Stimulated activated CD4-positive, alpha-beta T cell treated with anti-CD3 and anti-CD28 coated beads, Interleukin-2, amount 100 ng/mL, for 4 hours (primary cell): ENCODE data around the gene OGDH.
"Not testable (repeated sequence)": the region's sequence is repeated elsewhere in the genome, so short reads cannot be mapped to it uniquely, and the experiment has no call there.

Experiments used
- DNase-seq: peaks from one replicate; pipeline ENCODE4 v3.0.0-alpha.2; 2020; ENCODE audit warnings: low read depth

OGDH gene

DNA sequence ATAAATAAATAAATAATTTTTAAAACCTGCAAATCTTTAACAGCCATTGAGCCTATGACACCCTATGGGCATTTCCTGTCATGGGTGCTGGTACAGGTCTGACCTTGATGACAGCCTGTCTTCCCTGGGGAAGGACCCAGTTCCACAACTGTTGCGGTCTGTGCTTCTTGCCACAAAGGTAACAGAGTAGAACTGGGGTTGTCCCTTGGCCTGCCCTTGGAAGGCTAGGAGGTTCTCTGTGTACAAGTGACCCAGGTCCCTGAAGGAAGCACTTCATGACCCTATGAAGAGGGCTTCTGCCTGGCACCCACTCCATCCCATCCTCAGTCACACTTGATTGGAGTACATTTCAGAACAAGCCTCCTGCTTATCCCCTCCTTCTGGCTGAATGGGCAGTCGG is 66.9 kb downstream of the OGDH start:
- DNase-seq = no peak

DNA sequence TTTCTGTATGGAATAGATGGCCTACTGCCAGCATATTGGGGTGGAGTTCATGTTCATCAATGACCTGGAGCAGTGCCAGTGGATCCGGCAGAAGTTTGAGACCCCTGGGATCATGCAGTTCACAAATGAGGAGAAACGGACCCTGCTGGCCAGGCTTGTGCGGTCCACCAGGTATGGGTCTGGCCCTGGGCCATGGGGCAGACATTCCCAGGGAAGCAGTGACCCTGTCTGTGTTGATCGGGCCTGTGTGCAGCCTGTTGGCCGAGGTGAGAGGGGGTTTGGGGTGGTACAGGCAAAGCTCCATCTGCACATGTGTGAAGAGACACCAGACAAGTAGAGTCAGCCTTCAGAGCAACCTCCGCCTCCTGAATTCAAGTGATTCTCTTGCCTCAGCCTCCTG is 67.3 kb downstream of the OGDH start:
- DNase-seq = no peak

DNA sequence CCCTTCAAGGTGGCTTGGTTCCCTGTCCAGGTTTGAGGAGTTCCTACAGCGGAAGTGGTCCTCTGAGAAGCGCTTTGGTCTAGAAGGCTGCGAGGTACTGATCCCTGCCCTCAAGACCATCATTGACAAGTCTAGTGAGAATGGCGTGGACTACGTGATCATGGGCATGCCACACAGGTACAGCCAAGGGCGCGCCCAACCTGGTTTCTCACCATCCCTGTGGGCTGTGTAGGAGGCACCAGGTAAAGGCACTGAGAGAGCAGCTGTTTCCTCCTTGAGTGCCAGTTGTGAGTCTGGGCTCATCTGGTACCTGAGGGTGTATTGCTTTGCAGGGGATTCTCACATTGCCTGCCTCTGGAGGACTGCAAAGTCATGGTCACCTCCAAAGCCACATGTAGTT is 68.0 kb downstream of the OGDH start:
- no peak for DNase-seq

DNA sequence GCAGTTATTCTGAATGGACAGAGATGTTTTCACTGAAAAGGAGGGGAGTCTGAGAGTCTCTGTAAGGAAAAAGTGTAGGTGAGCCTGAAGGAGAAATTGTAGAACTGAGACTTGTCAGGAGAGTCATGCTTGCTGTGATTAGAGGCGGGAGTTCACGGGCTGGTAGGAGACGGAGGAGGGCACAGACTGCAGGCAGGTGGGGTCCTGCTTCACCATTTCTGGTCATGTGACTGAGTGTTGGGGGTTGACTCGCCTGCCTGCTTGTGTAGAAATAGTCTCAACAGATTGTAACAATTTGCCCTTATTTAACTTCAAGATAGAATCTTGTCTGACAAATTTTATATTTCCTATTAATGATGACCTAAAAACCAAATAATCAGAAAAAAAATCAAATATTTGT is 70.3 kb downstream of the OGDH start:
- no peak for DNase-seq

DNA sequence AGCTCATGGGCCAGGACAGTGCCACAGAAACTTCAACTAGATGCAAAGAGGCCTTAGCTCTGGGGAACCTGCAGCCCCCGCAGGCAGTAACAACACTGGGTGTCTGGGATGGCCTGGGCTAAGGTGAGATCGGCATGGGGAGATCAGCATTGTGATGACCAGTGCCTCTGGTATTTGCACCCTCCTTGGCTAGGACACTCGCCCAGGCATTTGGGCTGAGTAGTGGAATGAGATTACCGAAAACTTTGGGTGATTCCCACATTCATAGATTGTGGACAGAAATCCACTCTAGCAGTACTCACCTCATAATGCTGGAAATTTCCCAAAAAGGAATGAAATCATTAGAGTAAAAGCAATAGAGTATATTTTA is 71.7 kb downstream of the OGDH start:
- DNase-seq = no peak

DNA sequence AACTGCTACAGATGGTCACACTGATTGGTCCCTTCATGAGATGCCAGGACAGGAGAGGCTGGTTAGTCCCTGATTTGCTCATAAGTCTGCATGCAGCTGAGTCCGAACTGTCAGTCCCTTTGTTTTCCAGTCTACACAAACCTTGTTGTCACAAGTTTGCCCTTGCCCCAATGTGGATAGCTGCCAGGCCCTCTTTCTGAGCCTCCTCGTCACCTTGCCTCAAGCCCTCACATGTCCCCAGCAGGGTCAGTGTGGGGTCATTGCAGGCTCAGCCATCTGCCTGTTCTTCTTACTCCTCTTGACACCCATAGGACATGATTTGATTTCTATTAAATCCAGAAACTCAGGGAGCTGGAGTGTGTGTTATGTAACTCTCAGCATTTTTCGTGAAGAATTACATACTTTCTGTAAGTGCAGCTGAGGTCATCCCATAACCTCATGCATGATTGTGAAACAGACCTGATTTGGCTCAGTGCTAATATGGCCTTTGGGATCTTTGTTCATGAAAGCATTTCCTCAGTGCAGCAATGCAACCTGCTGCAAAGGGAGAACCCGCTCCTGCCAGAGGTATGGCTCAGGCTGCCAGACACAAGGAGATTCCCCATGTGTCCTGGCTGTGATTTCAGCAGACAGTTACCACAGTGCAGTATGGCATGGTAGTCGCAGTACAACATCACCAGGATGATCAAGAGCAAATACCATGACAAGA is 72.2 kb downstream of the OGDH start:
- no peak for DNase-seq

DNA sequence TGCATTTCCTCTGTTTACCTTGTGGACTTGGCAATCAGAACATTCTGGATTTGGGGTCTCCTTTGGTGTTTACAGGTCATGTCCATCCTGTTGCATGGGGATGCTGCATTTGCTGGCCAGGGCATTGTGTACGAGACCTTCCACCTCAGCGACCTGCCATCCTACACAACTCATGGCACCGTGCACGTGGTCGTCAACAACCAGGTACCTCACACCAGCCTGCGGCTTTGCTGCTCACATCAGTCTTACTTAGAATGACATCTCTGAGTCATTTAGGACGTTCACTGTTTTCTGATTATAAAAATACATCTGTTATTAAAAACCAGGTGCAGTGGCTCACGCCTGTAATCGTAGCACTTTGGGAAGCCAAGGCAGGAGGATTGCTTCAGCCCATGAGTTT is 75.2 kb downstream of the OGDH start:
- no peak for DNase-seq

DNA sequence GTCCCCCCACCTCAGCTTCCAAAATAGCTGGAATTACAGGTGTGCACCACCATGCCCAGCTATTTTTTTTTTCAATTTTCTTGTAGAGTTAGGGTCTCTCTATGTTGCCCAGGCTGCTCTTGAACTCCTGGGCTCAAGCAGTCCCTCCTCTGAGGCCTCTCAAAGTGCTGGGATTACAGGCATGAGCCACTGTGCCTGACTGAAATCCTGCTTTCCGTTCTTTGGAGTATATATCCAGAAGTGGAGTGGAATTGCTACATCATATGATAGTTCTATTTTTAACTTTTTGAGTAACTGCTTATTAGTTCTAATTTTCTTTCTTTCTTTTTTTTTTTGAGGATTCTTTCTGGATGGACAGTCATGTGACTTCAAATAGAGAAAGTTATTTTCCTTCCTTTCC is 79.3 kb downstream of the OGDH start:
- DNase-seq = no peak

DNA sequence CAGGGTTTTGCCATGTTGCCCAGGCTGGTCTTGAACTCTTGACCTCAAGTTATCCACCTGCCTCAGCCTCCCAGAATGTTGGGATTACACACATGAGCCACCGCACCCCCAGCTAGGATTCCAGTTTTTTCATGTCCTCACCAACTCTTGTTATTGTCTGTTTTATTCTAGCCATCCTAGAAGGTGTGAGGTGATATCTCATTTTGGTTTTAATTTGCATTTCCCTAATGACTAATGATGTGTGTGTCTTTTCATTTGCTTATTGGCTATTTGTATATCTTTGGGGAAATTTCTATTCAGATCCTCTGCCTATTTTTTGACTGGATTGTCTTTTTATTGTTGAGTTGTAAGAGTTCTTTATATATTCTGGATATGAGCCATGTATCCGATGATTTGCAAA is 83.0 kb downstream of the OGDH start:
- no peak for DNase-seq

DNA sequence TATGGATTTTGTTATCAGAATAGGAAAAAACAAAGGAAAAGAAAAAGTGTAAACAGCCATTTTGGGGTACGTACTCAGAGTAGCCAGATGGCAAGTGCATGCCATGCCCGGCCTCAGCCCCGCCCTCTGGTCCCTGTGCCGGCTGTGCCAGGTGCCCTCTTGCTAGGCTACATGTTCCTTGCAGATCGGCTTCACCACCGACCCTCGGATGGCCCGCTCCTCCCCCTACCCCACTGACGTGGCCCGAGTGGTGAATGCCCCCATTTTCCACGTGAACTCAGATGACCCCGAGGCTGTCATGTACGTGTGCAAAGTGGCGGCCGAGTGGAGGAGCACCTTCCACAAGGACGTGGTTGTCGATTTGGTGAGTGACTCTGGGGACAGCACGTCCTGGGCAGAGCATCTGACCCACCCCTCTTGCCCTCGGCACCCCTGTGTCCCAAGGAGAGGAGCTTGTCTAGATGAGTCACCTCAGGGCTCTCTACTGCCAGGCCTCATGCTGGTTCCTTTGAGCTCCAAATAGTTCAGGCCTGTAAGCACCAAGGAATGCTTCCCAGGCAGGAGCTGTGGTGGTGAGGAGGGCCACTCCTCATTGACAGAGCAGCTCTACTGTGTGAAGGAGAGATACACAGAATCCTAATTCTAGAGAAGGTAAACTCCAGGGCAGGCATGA is 87.3 kb downstream of the OGDH start:
- no peak for DNase-seq

DNA sequence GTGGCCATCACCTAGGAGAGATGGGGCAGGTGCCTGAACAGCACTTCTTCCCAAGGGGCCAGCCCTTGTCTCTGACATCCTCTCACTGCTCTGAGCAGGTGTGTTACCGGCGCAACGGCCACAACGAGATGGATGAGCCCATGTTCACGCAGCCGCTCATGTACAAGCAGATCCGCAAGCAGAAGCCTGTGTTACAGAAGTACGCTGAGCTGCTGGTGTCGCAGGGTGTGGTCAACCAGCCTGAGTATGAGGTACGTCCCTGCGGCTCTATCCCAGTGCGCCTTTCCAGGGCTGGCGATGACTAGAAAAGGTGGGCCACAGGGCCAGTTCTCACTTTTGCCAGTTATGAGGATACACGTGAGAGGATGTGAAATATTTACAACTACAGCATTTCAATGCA is 87.9 kb downstream of the OGDH start:
- DNase-seq = no peak

DNA sequence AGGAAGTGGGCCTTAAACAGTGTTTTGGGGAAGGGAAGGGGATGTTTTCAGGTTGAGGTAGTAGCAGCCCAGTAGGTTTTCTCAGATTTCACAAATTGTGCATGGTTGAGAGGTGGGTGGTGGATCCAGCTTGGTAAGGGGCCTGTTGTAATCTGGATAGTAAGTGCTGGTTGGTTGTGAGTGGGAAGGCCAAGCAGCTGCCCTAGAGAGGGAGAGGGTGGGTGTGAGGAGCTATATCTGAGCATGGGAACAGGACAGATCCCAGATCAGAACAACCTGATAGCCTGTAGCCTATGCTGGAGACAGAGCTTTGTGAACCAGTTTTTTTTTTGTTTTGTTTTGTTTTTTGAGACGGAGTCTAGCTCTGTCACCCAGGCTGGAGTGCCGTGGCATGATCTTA is 88.3 kb downstream of the OGDH start:
- no peak for DNase-seq

DNA sequence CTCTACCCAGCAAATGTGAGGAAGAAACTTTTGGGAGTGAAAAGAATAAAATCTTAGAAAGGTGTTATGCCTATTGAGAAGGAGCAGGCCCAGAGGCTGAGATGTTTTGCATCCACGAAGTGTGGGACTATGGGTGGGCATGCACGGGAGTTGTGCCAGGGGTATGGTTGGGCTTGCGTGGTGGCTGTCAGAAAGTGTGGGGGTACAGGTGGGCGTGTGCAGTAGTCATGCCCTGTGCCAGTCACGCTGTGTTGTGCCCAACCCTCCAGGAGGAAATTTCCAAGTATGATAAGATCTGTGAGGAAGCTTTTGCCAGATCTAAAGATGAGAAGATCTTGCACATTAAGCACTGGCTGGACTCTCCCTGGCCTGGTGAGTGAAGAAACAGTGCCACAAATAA is 89.3 kb downstream of the OGDH start:
- DNase-seq = no peak

DNA sequence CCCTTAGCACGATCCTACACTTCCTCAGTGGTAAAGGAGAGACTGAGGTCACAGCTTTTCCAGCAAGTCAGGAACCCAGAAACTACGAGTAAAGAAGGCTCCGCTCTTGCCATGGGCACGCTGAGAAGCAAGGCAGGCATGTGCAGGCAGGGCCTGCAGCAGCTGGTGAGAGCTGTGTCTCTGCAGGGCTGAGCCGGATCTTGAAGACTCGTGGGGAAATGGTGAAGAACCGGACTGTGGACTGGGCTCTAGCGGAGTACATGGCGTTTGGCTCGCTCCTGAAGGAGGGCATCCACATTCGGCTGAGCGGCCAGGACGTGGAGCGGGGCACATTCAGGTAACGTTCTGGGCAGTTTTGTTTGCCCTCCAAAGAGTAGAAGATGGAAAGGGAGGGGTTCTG is 90.3 kb downstream of the OGDH start:
- DNase-seq = no peak

DNA sequence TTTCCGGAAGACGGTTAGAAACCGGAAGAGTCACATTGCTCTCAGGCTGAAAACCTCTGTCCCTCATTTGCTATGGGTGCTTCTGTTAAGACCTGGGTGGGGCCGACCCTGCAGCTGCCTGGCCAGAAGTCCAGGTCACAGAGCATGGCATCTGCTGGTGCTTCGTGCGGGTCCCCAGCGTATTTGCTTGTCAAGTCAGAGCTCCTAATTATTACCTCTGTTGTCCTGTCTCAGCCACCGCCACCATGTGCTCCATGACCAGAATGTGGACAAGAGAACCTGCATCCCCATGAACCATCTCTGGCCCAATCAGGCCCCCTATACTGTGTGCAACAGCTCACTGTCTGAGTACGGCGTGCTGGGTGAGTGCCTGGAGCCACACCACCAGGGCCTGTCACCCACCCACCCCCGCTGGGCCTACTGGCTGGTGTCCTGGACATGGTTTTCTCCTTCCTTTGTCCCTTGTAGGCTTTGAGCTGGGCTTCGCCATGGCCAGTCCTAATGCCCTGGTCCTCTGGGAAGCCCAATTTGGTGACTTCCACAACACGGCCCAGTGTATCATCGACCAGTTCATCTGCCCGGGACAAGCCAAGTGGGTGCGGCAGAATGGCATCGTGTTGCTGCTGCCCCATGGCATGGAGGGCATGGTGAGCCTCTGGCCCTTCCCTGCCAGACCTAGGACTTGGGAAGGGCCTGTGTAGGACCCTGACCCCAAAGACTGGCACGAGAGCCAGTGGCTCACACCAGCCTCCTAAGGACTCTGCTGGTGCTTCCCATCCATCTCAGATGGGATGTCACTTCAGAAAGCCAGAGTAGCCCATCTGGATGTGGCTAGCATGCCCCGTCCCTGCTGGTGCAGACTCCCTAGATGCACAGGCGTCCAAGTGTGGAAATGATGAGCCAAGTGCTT is 91.0 kb downstream of the OGDH start:
- DNase-seq = no peak

DNA sequence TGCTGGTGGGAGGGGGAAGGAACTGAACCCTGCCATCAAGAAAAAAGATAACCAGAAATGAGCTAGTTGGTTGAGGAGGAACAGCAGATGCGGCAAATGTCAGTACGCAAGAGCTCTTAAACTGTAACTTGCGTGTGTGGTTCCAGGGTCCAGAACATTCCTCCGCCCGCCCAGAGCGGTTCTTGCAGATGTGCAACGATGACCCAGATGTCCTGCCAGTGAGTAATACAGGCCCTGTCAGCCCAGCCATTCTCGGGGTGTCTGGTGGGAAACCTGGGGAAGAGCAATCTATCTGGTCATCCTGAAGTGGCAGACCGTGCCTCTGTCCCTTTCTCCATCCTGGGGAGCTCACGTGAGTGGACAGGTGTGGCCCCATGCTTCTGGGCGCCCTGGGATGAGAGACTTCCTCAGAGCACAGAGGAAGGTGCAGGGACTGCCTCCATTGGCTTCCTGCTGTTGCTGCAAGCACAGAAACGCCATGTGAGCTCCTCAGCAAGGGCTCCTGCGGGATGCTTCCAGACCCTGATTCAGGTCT is 91.7 kb downstream of the OGDH start:
- no peak for DNase-seq

DNA sequence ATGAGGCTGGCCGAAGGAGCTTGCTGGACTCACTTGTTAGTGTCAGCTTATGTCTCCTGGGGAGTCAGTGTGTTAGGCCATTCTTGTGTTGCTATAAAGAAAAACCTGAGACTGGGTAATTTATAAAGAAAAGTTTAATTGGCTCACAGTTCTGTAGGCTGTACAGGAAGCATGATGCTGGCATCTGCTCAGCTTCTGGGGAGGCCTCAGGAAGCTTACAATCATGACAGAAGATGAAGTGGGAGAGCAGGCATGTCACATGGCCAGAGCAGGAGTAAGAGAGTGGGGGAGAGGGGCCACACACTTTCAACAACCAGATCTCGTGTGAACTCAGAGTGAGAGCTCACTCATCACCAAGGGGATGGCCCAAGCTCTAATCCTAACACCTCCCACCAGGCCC is 93.2 kb downstream of the OGDH start:
- DNase-seq = not testable (repeated sequence)

DNA sequence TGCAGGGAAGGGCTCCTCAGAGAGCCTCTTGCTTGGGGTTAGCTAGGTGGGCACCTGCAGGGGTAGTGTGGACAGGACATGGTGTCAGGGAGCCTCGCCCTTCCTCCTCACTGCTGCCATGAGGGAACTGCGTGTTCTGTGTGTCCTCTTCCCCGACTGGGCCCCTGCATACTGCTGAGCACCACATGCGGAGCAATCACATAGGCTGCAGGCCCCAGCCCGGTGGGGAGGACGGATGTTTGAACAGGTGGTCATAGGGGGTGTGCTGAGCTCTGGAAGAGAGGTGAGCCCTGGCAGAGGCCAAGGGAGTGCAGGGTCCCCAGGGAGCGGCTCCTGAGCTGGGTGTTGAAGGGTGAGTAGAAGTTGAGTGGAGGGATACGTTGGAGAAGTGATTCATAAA is 93.9 kb downstream of the OGDH start:
- DNase-seq = no peak

DNA sequence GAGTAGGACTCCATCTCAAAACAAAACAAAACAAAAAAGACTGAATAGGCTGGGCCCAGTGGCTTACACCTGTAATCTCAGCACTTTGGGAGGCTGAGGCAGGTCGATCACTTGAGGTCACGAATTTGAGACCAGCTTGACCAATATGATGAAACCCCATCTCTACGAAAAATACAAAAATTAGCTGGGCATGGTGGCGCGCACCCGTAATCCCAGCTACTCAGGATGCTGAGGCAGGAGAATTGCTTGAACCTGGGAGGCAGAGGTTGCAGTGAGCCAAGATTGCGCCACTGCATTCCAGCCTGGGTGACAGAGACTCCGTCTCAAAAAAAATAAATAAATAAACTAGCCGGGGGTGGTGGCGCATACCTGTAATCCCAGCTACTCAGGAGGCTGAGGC is 97.0 kb downstream of the OGDH start:
- DNase-seq = not testable (repeated sequence)

DNA sequence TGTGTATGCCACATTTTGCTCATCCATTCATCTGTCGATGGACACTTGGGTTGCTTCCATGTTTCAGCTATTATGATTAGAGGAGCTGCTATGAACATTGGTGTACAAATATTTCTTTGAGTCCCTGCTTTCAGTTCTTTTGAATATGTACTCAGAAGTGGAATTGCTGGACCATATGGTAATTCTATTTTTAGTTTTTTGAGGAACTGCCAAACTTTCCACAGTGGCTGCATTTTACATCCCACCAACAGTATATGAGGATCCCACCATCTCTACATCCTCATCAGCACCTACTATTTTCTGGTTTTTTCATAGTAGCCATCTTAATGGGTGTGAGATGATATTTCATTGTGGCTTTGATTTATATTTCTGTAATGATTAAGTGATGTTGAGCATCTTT is 97.5 kb downstream of the OGDH start:
- no peak for DNase-seq

DNA sequence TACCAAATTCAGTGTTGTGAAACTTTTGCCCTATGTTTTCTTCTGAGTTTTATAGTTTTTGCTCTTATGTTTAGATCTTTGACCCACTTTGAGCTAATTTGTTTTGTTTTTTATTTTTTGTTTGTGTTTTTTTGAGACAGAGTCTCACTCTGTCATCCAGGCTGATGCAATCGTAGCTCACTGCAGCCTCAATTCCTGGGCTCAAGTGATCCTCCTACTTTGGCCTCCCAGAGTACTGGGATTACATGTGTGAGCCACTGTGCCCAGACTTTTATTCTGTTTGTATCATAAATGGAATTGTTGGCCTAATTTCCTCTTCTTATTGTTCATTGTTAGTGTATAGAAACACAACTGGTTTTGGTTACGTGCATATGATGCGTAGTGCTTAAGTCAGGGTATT is 99.0 kb downstream of the OGDH start:
- no peak for DNase-seq

DNA sequence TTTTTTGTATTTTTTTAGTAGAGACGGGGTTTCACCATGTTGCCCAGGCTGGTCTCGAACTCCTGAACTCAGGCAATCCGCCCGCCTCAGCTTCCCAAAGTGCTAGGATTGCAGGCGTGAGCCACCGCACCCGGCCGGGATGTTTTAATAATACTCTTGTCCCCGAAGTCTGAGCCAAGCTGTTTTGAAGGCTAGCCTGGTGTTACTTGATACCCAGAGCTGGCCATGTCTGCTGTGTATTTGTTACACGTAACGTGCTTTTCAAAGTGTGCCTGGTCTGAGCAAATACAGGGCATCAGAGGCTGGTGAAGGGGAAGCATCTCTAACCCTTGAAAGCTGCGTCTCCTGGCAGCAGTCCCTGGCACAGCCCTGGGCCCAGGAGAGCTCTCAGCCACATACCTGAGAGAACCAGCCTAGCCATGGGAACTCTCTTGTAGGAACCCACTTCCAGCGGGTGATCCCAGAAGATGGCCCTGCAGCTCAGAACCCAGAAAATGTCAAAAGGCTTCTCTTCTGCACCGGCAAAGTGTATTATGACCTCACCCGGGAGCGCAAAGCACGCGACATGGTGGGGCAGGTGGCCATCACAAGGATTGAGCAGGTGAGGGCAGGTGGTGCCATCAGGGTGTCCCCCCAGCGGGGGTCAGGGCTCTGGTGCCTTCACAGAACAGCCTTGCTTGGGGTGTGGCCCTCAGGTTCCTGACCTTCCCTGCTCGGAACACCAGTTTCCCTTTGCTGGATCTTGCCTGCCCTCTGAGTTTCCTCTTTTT is 100.5 kb downstream of the OGDH start:
- no peak for DNase-seq
